ENCODE data around the gene WDR20. TPM values are rescaled to one million over a fixed set of nuclear protein-coding genes. Genes with fewer than 3 reads are reported as not detected.
"Not testable (repeated sequence)": the region's sequence is repeated elsewhere in the genome, so short reads cannot be mapped to it uniquely, and the experiment has no call there.

The WDR20 gene
- total and polyA plus RNA-seq, 2 experiments from 2014 or later: 15.3 to 24.0 TPM

GRCh38 chr14:102105369-102105768, 34.3 kb upstream of the WDR20 start:
- Histone ChIP-seq H2AFZ (no peak overlapping the region), H3K79me2 (no peaks in the 10 kb centered on the region), H3K9me3 (ENCODE audit: low read depth) (no peaks in the 10 kb centered on the region), H3K27ac (no peak overlapping the region), H3K36me3 (replicated peaks; ENCODE audit: insufficient read depth, low read depth) (no peaks in the 10 kb centered on the region), H3K4me2 (no peak overlapping the region), H3K4me1 (ENCODE audit: insufficient read depth) (no peaks in the 10 kb centered on the region), H4K20me1 (ENCODE audit: insufficient read depth, poor library complexity, severe bottlenecking) (no peaks in the 10 kb centered on the region), H3K27me3 (no peaks in the 10 kb centered on the region), H3K9me2 (replicated peaks; ENCODE audit: insufficient read depth) (no peaks in the 10 kb centered on the region), H3K4me3 (no peak overlapping the region)
- TF ChIP-seq EZH2 (IDR thresholded peaks at IDR 0.05; ENCODE audit: borderline replicate concordance) (no peak), EZH2phosphoT487 (IDR thresholded peaks at IDR 0.05; ENCODE audit: low read depth, severe bottlenecking, unreplicated experiment) (no peak), CTCF (IDR thresholded peaks at IDR 0.05; ENCODE audit: poor library complexity) (no peak)
- WGBS (ENCODE audit: low lambda C conversion rate, missing lambda C conversion rate): 87% methylated on average over 4 of the region's 4 CpGs
- no peak for DNase-seq (ENCODE audit: low spot score)

- not testable (repeated sequence) for H3K4me3 ChIP-seq; H3K27ac ChIP-seq; H4K20me1 ChIP-seq (ENCODE audit: insufficient read depth, poor library complexity, severe bottlenecking); H3K27me3 ChIP-seq; H3K4me1 ChIP-seq (ENCODE audit: insufficient read depth); H3K79me2 ChIP-seq; H3K36me3 ChIP-seq (replicated peaks; ENCODE audit: insufficient read depth, low read depth); H3K9me2 ChIP-seq (replicated peaks; ENCODE audit: insufficient read depth); DNase-seq (ENCODE audit: low spot score); H3K4me2 ChIP-seq; H3K9me3 ChIP-seq (ENCODE audit: low read depth); H2AFZ ChIP-seq
- 100% methylated on average over 1 of the region's 1 CpG for WGBS (ENCODE audit: low lambda C conversion rate, missing lambda C conversion rate)
These were observed 30.4 kb upstream of the WDR20 start for GRCh38 chr14:102109332-102109731.

GRCh38 chr14:102111101-102111500, 28.6 kb upstream of the WDR20 start:
- 85% methylated on average over 3 of the region's 3 CpGs for WGBS (ENCODE audit: low lambda C conversion rate, missing lambda C conversion rate)
- Histone ChIP-seq H4K20me1 (ENCODE audit: insufficient read depth, poor library complexity, severe bottlenecking) (no peaks in the 10 kb centered on the region), H2AFZ (no peak overlapping the region), H3K36me3 (replicated peaks; ENCODE audit: insufficient read depth, low read depth) (no peaks in the 10 kb centered on the region), H3K4me1 (ENCODE audit: insufficient read depth) (no peaks in the 10 kb centered on the region), H3K27me3 (no peaks in the 10 kb centered on the region), H3K27ac (no peak overlapping the region), H3K4me2 (no peak overlapping the region), H3K79me2 (no peaks in the 10 kb centered on the region), H3K9me3 (ENCODE audit: low read depth) (no peaks in the 10 kb centered on the region), H3K9me2 (replicated peaks; ENCODE audit: insufficient read depth) (no peaks in the 10 kb centered on the region), H3K4me3 (no peak overlapping the region)
- DNase-seq (ENCODE audit: low spot score): no peak
- TF ChIP-seq CTCF (IDR thresholded peaks at IDR 0.05; ENCODE audit: poor library complexity) (no peak), EZH2 (IDR thresholded peaks at IDR 0.05; ENCODE audit: borderline replicate concordance) (no peak), EZH2phosphoT487 (IDR thresholded peaks at IDR 0.05; ENCODE audit: low read depth, severe bottlenecking, unreplicated experiment) (no peak)

GRCh38 chr14:102116361-102117180, 23.1 kb upstream of the WDR20 start:
- Histone ChIP-seq H3K36me3 (replicated peaks; ENCODE audit: insufficient read depth, low read depth) (no peaks in the 10 kb centered on the region), H3K79me2 (no peaks in the 10 kb centered on the region), H3K27me3 (no peaks in the 10 kb centered on the region), H3K9me2 (replicated peaks; ENCODE audit: insufficient read depth) (no peaks in the 10 kb centered on the region), H3K4me3 (no peak overlapping the region), H3K4me2 (no peak overlapping the region), H3K27ac (no peak overlapping the region), H3K4me1 (ENCODE audit: insufficient read depth) (no peaks in the 10 kb centered on the region), H2AFZ (no peak overlapping the region), H4K20me1 (ENCODE audit: insufficient read depth, poor library complexity, severe bottlenecking) (no peaks in the 10 kb centered on the region), H3K9me3 (ENCODE audit: low read depth) (no peaks in the 10 kb centered on the region)
- no peak for DNase-seq (ENCODE audit: low spot score)
- WGBS (ENCODE audit: low lambda C conversion rate, missing lambda C conversion rate): 86% methylated on average over 13 of the region's 13 CpGs
- TF ChIP-seq EZH2 (IDR thresholded peaks at IDR 0.05; ENCODE audit: borderline replicate concordance) (no peak), CTCF (IDR thresholded peaks at IDR 0.05; ENCODE audit: poor library complexity) (no peak), EZH2phosphoT487 (IDR thresholded peaks at IDR 0.05; ENCODE audit: low read depth, severe bottlenecking, unreplicated experiment) (no peak)

Measured in hepatocyte (in vitro differentiated cells).